Measurements from ENCODE around the gene MDM1. TPM values are rescaled to one million over a fixed set of nuclear protein-coding genes. Genes with fewer than 3 reads are reported as not detected.

MDM1 gene
- total RNA-seq, 2 experiments from 2014 or later, result 12.7 to 13.6 TPM

GRCh38 chr12:68253504-68253903, 78.7 kb downstream of the MDM1 start, which contains the start of gene IL22:
Gene IL22 (minus strand): TSS chr12:68253604. CDS start chr12:68253448, 156 bp downstream.
- Mint-ChIP-seq H3K9me3 (ENCODE audit: low read depth) (no peaks in the 10 kb centered on the region), H3K27ac (no peak within 1 kb of the TSS), H3K4me3 (no peak within 1 kb of the TSS), H3K4me1 (no peaks in the 10 kb centered on the region), H3K36me3 (ENCODE audit: low read depth) (no peaks in the 10 kb centered on the region), H3K27me3 (peaks cover 33% of the 10 kb centered on the region)
- ChIA-PET CTCF (interaction anchor here (0.6 to 1.5 kb wide), 4 partner anchors 18 to 708 kb away, joined by 3 read pairs; no protein-coding TSS in a partner anchor), POLR2A (no interaction called here)
- ATAC-seq (no peak), DNase-seq (no peak)
- intact Hi-C loops (cut with DNase I, micrococcal nuclease), result no loop called here

- CTCF ChIA-PET, result no interaction called here
These were observed 80.1 kb downstream of the MDM1 start for GRCh38 chr12:68252077-68252476.

GRCh38 chr12:68250454-68250853, 81.7 kb downstream of the MDM1 start:
- ChIA-PET POLR2A (no interaction called here), CTCF (interaction anchor here (0.8 to 2.1 kb wide), 2 partner anchors 10 to 67 kb away, joined by 3 to 6 read pairs; no protein-coding TSS in a partner anchor)
- ATAC-seq (no peak), DNase-seq (no peak)
- no peak overlapping the region for H3K4me3 Mint-ChIP-seq
- H3K27me3 Mint-ChIP-seq, result peaks cover 28% of the 10 kb centered on the region
- H3K4me1 Mint-ChIP-seq, result no peaks in the 10 kb centered on the region
- H3K9me3 Mint-ChIP-seq (ENCODE audit: low read depth), result no peaks in the 10 kb centered on the region
- H3K36me3 Mint-ChIP-seq (ENCODE audit: low read depth), result no peaks in the 10 kb centered on the region
- H3K27ac Mint-ChIP-seq, result no peak overlapping the region
- intact Hi-C loops (cut with DNase I, micrococcal nuclease), result no loop called here

More at GRCh38 chr12:68252077-68252476, 80.1 kb downstream of the MDM1 start:
- Mint-ChIP-seq H3K9me3 (ENCODE audit: low read depth) (no peaks in the 10 kb centered on the region), H3K27me3 (peaks cover 27% of the 10 kb centered on the region), H3K36me3 (ENCODE audit: low read depth) (no peaks in the 10 kb centered on the region), H3K4me1 (no peaks in the 10 kb centered on the region), H3K27ac (no peak overlapping the region), H3K4me3 (no peak overlapping the region)
- DNase-seq (no peak), ATAC-seq (no peak)
- POLR2A ChIA-PET, result no interaction called here
- intact Hi-C loops (cut with DNase I, micrococcal nuclease), result no loop called here

GRCh38 chr12:68247785-68248184, 84.4 kb downstream of the MDM1 start:
- no peak overlapping the region for H3K27ac Mint-ChIP-seq
- H3K9me3 Mint-ChIP-seq (ENCODE audit: low read depth), result peaks cover under 1% of the 10 kb centered on the region
- POLR2A ChIA-PET, result no interaction called here
- peaks cover 22% of the 10 kb centered on the region for H3K27me3 Mint-ChIP-seq
- peaks cover 3% of the 10 kb centered on the region for H3K4me1 Mint-ChIP-seq
- DNase-seq (no peak), ATAC-seq (no peak)
- peaks cover 1% of the 10 kb centered on the region for H3K36me3 Mint-ChIP-seq (ENCODE audit: low read depth)
- no peak overlapping the region for H3K4me3 Mint-ChIP-seq
- intact Hi-C loops (cut with DNase I, micrococcal nuclease), result no loop called here
- CTCF ChIA-PET, result interaction anchor here (0.7 to 1.6 kb wide), 5 partner anchors 9 to 143 kb away, joined by 3 read pairs; no protein-coding TSS in a partner anchor

GRCh38 chr12:68246350-68246749, 85.8 kb downstream of the MDM1 start:
- H3K27ac Mint-ChIP-seq, result no peak overlapping the region
- H3K4me3 Mint-ChIP-seq, result no peak overlapping the region
- DNase-seq, result no peak
- ChIA-PET POLR2A (no interaction called here), CTCF (no interaction called here)
- peaks cover 13% of the 10 kb centered on the region for H3K27me3 Mint-ChIP-seq
- peaks cover 6% of the 10 kb centered on the region for H3K9me3 Mint-ChIP-seq (ENCODE audit: low read depth)
- intact Hi-C loops (cut with DNase I, micrococcal nuclease), result no loop called here
- H3K36me3 Mint-ChIP-seq (ENCODE audit: low read depth), result peaks cover 2% of the 10 kb centered on the region
- ATAC-seq, result no peak
- H3K4me1 Mint-ChIP-seq, result peaks cover 12% of the 10 kb centered on the region

- H3K36me3 Mint-ChIP-seq (ENCODE audit: low read depth), result peaks cover 2% of the 10 kb centered on the region
- H3K4me3 Mint-ChIP-seq, result no peak overlapping the region
- no peak overlapping the region for H3K27ac Mint-ChIP-seq
- intact Hi-C loops (cut with DNase I, micrococcal nuclease), result no loop called here
- DNase-seq (no peak), ATAC-seq (no peak)
- peaks cover 21% of the 10 kb centered on the region for H3K4me1 Mint-ChIP-seq
- peaks cover 11% of the 10 kb centered on the region for H3K27me3 Mint-ChIP-seq
- ChIA-PET POLR2A (interaction anchor here (0.6 kb wide), 1 partner anchor 81 kb away, joined by 3 read pairs; no protein-coding TSS in a partner anchor), CTCF (interaction anchor here (0.7 to 1.7 kb wide), 4 partner anchors 9 to 235 kb away, joined by 3 to 7 read pairs (median 4); no protein-coding TSS in a partner anchor)
- peaks cover 6% of the 10 kb centered on the region for H3K9me3 Mint-ChIP-seq (ENCODE audit: low read depth)
These were observed 86.8 kb downstream of the MDM1 start for GRCh38 chr12:68245180-68246021.

Other genes with a start within 250 kb of the MDM1 start
- 100 to 1,000 TPM; 193 to 225 TPM for gene IFNG, start 172.6 kb downstream of the MDM1 start, total RNA-seq
- 1 to 10 TPM in 1 of 2 experiments, under 1 TPM in 1; 0.56 to 1.1 TPM for gene IL26, start 106.6 kb downstream of the MDM1 start, total RNA-seq
- 1 to 10 TPM; 1.4 to 1.6 TPM for gene IL22, start 78.8 kb downstream of the MDM1 start, total RNA-seq